Stomach (tissue), 4 donors: Measurements from ENCODE around the gene TRPV4.

Experiments
- CTCF ChIP-seq, 7 experiments: fragments of 450-650 bp in 4 of 7; fragments of 200-600 bp in 3 of 7; sonication (generic) in 3 of 7; IDR thresholded peaks; one replicate each; pipeline ENCODE4 v1.5.1; 2016 to 2019; ENCODE audit warnings: antibody characterized with exemption in 7 of 7, control low read depth in 2 of 7, mild to moderate bottlenecking in 1 of 7
- EP300 ChIP-seq: sonication (generic); formaldehyde crosslinking; IDR thresholded peaks from one replicate; pipeline ENCODE4 v1.6.1; 2017; ENCODE audit warnings: antibody characterized with exemption
- POLR2A ChIP-seq, 4 donors: fragments of 450-650 bp; IDR thresholded peaks; one replicate each; pipeline ENCODE4 v1.6.1; 2016; ENCODE audit warnings: antibody characterized with exemption in 4 of 4, control low read depth in 2 of 4, mild to moderate bottlenecking in 1 of 4, moderate library complexity in 1 of 4
- POLR2AphosphoS5 ChIP-seq, 3 donors: sonication (generic); formaldehyde crosslinking; IDR thresholded peaks; one replicate each; pipeline ENCODE4 v1.6.1; 2016; ENCODE audit warnings: antibody characterized with exemption in 3 of 3

GRCh38 chr12:109795023-109795422 lies 38.2 kb downstream of the TRPV4 start:
- TF ChIP-seq POLR2A (IDR thresholded peaks at IDR 0.05) (no peak), POLR2AphosphoS5 (IDR thresholded peaks at IDR 0.05) (no peak), CTCF (IDR thresholded peaks at IDR 0.05) (no peak), EP300 (no peak)
